ENCODE results near the gene INSL4.
A peak's percentile ranks its signal among the peaks of the same experiment; 100 is the strongest.

The INSL4 gene

DNA sequence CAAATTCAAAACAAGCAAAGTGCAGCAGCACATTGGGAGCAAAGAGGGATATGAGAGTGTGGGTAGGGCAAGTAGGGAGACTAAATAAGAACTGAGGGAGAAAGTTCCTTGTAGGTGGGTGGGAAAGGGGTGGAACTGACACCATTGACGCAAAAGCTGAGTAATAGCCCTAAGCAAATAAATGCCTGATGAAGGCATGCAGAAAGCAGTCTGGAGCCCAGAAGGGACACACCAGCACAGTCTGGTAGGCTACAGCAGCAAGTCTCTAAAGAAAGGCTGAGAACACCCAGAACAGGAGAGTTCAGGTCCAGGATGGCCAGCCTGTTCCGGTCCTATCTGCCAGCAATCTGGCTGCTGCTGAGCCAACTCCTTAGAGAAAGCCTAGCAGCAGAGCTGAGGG is at the start of gene INSL4:
Gene INSL4 (plus strand): TSS at position 208 of the 400 bp plus-strand sequence. CDS start 105 bp downstream, at position 313.
- no peak within 1 kb of the TSS for H3K4me3 ChIP-seq
- in situ Hi-C loops (cut with MboI; ENCODE audit: low sequenced_read_pairs) = no loop called here
- H3K4me1 ChIP-seq = no peaks in the 10 kb centered on the region
- H3K27me3 ChIP-seq (ENCODE audit: low read depth) = peaks cover 15% of the 10 kb centered on the region; the same call in 1 of the 2 replicates
- no peaks in the 10 kb centered on the region for H3K9me3 ChIP-seq
- DNase-seq (ENCODE audit: low spot score in 2 of 2) = no peak
- no peaks in the 10 kb centered on the region for H3K36me3 ChIP-seq (replicated peaks)

DNA sequence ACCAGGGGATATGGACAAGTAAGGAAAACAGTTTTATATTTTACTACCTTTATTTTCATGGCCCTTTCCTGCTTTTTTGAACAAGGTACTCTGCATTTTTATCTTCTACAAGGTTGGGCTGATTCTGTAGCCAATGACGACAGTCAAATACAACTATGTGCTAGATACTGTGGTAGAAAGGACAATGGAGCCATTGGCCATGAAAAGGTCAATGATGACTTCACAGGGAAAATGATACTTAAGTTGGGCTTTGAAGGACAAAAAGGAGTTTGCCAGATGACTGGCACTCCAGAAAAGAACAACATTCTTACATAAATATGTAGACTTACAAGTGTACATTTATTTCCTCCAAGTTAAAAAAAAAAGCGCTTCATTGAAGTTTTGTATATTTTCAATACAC is 46.4 kb upstream of the INSL4 start:
- H3K4me3 ChIP-seq = no peak overlapping the region
- no peaks in the 10 kb centered on the region for H3K36me3 ChIP-seq (replicated peaks)
- in situ Hi-C loops (cut with MboI; ENCODE audit: low sequenced_read_pairs) = loop anchor here (5.0 kb wide), 1 partner anchor 418 kb away; no protein-coding TSS in a partner anchor
- H3K4me1 ChIP-seq = no peaks in the 10 kb centered on the region
- no peaks in the 10 kb centered on the region for H3K9me3 ChIP-seq
- no peak for DNase-seq (ENCODE audit: low spot score in 2 of 2)
- no peaks in the 10 kb centered on the region for H3K27me3 ChIP-seq (ENCODE audit: low read depth)

DNA sequence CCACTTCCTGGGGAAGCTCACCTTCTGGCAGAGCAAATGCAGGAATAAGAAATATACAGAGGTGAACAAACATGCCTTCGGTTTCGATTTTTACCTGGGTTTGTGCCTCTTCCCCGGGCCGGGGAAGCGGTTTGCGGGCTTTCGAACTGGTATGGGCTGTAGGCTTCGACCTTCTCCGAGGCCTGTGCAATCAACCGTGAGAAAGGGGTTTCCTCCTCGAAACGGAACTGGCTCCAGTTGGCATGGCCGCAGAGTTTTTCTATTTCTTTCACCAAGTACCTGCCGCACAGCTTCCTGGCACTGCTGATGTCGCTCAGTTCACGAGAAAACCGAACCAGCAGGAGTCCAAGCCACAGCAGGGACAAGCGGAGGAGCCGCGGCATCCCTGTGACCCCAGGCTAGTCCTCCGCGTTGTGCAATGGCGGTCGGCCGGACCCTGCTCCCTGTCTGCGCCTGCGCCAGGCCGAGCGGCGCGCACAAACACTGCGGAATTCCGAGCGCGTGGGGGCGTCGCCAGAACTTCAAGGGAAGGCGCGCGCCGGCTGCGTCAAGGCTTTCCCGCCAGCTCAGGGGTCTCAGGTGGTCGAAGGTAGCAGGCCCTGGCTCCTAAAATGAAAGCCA is 45.9 kb upstream of the INSL4 start, which contains the start of gene INSL6:
Gene INSL6 (minus strand): TSS at position 420 of the 621 bp plus-strand sequence. CDS start 37 bp downstream, at position 383.
- H3K9me3 ChIP-seq = no peaks in the 10 kb centered on the region
- DNase-seq (ENCODE audit: low spot score in 2 of 2) = no peak
- no peak within 1 kb of the TSS for H3K4me3 ChIP-seq
- H3K4me1 ChIP-seq = no peaks in the 10 kb centered on the region
- no peaks in the 10 kb centered on the region for H3K27me3 ChIP-seq (ENCODE audit: low read depth)
- no peaks in the 10 kb centered on the region for H3K36me3 ChIP-seq (replicated peaks)
- in situ Hi-C loops (cut with MboI; ENCODE audit: low sequenced_read_pairs) = loop anchor here (5.0 kb wide), 1 partner anchor 417 kb away; no protein-coding TSS in a partner anchor

DNA sequence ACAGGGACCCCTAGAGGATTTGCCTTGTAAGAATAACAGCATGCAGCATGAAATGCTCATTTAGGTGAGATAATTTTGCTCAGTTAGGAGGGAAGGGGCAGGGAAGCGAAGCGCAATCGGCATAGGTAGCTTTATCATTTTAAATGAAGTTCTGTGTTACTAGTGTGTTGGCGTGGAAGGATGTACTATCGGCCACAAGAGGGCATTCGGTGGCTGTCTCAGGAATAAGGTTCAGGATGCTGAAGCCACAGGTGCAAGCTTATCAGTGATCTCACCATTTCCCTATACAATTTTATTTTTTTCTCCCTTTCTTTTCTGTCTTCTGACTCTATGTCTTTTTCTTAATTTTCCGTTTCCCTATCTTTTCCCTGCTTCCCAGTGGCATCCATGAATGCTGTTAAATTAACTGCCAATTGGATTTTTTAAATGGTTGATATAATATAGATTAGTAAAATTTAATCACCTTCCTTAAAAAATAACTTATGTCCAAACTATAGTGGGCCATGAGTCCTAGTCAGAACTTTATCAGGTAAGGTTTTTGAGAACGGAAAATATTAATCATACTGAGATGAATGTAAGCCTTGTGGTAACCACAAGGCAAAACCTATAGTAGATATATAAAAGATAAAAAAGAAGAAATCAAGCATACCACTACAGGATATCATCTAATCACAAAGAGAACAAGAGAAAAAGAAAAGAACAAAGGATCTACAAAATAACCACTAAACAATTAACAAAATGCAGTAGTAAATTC is 44.6 kb upstream of the INSL4 start:
- H3K4me1 ChIP-seq = no peaks in the 10 kb centered on the region
- in situ Hi-C loops (cut with MboI; ENCODE audit: low sequenced_read_pairs) = loop anchor here (5.0 kb wide), 1 partner anchor 416 kb away; no protein-coding TSS in a partner anchor
- DNase-seq (ENCODE audit: low spot score in 2 of 2) = peak; percentile 55 to 65
- no peaks in the 10 kb centered on the region for H3K36me3 ChIP-seq (replicated peaks)
- H3K27me3 ChIP-seq (ENCODE audit: low read depth) = no peaks in the 10 kb centered on the region
- no peak overlapping the region for H3K4me3 ChIP-seq
- H3K9me3 ChIP-seq = no peaks in the 10 kb centered on the region

DNA sequence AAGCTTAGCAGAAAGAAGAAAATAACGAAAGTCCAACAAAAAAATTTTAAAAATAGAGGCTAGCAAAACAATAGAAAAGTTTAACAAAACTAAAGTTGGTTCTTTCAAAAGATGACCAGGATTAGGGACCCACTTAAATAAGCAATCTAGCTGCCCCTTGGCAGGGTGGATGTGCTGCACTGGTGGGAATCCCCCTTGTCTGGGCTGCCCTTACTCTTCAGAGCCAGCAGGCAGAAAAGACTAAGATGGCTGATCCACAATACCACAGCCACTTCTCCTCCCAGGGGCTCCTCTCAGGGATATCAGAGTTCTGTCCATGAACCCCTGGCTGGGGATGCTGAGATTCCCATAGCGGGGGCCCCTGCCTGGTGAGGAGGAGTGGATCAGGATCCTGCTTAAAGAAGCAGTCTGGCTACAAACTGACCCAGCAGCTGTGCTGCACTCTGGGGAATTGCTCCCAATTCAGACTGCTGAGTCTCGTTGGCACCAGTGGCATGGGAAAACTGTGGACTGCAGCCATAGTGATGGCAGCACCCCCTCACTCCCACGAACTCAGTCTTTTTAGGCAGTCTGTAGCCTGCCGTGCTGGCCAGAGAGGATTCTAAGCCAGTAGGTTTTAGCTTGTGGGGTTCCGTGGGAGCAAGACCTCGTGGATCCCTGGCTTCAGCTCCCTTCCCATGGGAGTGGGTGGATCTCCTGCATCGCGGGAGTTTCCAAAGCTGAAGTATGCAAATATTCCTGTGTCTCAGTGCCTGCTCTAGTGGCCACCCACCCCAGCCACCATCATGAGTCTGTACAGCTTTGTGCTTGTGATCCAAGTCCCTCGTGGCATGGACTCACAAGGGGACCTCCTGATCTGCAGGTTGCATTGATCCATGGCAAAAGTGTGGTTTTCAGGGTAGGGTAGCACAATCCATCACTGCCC is 42.9 kb upstream of the INSL4 start:
- in situ Hi-C loops (cut with MboI; ENCODE audit: low sequenced_read_pairs) = loop anchor here (5.0 kb wide), 1 partner anchor 414 kb away; no protein-coding TSS in a partner anchor
- H3K4me1 ChIP-seq = no peaks in the 10 kb centered on the region

DNA sequence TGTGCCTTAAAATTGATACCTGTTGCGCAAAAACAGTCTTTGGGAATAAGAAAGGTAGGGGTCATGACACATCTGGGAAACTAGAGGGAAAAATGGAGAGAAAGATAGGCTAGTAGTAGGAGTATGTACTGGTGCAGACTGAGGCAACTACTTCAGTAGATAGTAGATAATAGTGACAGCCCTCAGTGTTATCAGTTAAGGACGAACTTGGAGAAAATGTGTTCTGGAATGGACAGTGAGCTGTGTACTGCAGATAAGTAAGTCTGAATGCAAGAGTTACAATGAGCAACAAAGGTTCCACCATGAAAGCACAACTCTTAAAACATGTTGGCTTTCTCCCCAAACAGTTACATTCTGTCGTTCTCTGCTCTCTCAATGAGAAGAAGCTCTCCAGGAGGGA is 39.2 kb upstream of the INSL4 start:
- no peaks in the 10 kb centered on the region for H3K9me3 ChIP-seq
- H3K4me1 ChIP-seq = no peaks in the 10 kb centered on the region
- H3K4me3 ChIP-seq = no peak overlapping the region
- in situ Hi-C loops (cut with MboI; ENCODE audit: low sequenced_read_pairs) = no loop called here
- 0 out of 2 replicates have a peak, but pooled peaks cover 6% of the 10 kb centered on the region for H3K27me3 ChIP-seq (ENCODE audit: low read depth)
- no peaks in the 10 kb centered on the region for H3K36me3 ChIP-seq (replicated peaks)
- no peak for DNase-seq (ENCODE audit: low spot score in 2 of 2)

More for the DNA sequence above, 42.9 kb upstream of the INSL4 start:
- Histone ChIP-seq H3K9me3 (no peaks in the 10 kb centered on the region), H3K36me3 (replicated peaks) (no peaks in the 10 kb centered on the region), H3K4me3 (no peak overlapping the region), H3K27me3 (ENCODE audit: low read depth) (no peaks in the 10 kb centered on the region)
- no peak for DNase-seq (ENCODE audit: low spot score in 2 of 2)

DNA sequence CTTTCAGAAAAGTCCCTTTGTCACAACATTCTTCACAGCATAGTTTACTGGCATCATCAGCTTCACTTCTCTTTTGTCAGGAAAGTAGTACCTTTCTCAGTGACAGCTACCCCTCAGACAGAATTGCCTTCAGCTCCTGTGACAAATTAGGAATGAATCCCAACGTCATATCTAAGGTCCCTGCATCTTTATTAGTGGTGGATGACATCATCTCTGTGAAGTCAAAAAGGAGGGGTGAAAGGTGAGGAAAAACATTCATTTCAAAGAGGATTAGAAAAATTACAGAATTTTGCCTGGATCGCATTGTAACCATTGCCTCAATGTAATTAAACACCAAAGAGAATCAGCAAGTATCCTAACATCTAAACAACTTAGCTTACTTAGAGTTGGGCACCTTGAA is 37.9 kb upstream of the INSL4 start:
- no peak for DNase-seq (ENCODE audit: low spot score in 2 of 2)
- no peaks in the 10 kb centered on the region for H3K9me3 ChIP-seq
- no peak overlapping the region for H3K4me3 ChIP-seq
- H3K4me1 ChIP-seq = no peaks in the 10 kb centered on the region
- in situ Hi-C loops (cut with MboI; ENCODE audit: low sequenced_read_pairs) = no loop called here
- no peaks in the 10 kb centered on the region for H3K36me3 ChIP-seq (replicated peaks)
- 0 out of 2 replicates have a peak, but pooled peaks cover 6% of the 10 kb centered on the region for H3K27me3 ChIP-seq (ENCODE audit: low read depth)

DNA sequence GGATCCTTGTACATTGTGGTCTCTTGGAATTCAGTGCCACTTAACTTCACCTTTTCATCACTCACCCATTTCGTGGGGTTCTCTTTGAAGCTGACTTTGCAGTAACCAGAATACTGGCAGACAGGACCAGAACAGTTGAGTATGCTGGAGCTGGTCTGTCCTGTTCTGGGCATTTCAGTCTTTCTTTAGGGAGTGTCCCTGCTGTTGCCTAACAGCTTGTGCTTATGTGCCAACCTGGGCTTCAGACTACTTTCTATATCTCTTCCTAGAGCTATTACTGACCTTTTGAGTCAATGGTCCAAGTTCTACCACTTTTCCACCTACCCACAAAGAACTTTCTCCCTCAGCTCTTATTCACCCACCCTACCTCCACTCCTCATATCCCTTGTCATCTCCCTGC is 35.8 kb upstream of the INSL4 start:
- Histone ChIP-seq H3K9me3 (no peaks in the 10 kb centered on the region), H3K27me3 (ENCODE audit: low read depth) (0 out of 2 replicates have a peak, but pooled peaks cover 6% of the 10 kb centered on the region), H3K4me1 (no peaks in the 10 kb centered on the region), H3K36me3 (replicated peaks) (no peaks in the 10 kb centered on the region), H3K4me3 (no peak overlapping the region)
- in situ Hi-C loops (cut with MboI; ENCODE audit: low sequenced_read_pairs) = no loop called here
- no peak for DNase-seq (ENCODE audit: low spot score in 2 of 2)

DNA sequence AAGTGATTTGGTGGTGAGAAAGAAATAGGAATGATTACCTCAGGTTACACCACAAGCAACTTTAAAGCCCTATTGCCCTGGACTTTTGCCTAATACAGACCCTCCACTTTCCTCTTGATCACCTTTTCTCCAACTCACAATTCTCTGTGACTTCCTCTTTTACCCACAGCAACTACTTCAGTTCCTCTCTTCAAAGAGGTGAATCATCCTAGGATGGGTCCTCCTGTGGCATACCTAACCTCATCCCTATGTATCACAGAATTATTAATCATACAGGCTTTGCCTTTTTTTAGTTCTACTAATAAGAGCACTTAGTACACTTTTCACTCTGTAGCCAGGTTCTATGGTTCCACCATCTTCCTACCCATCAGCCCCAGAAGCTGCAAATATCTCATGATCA is 26.1 kb upstream of the INSL4 start:
- Histone ChIP-seq H3K4me1 (no peaks in the 10 kb centered on the region), H3K9me3 (no peaks in the 10 kb centered on the region), H3K36me3 (replicated peaks) (no peaks in the 10 kb centered on the region), H3K27me3 (ENCODE audit: low read depth) (peaks cover 10% of the 10 kb centered on the region), H3K4me3 (no peak overlapping the region)
- in situ Hi-C loops (cut with MboI; ENCODE audit: low sequenced_read_pairs) = no loop called here
- DNase-seq (ENCODE audit: low spot score in 2 of 2) = no peak

DNA sequence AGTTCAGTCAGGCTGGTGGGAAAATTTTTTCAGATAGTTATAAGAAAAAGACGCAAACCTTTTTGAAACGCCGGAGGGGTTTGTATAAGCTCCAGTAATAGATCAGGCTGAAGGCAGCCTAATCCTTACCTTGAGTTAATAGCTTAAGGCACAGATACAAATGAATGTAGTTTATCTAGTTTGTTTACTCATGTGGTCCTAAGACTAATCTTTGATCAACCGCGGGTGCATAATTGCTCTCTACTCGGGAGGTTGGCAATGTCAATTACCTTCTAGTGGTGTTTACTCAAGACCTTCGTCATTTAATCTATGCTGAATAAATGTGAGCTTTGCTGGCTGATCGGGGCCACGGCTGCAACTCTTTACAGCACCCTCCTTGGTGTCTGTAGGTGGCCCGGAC is 665 bp upstream of the INSL4 start:
- H3K27me3 ChIP-seq (ENCODE audit: low read depth) = peaks cover 15% of the 10 kb centered on the region; the same call in 1 of the 2 replicates
- H3K4me1 ChIP-seq = no peaks in the 10 kb centered on the region
- H3K4me3 ChIP-seq = no peak overlapping the region
- in situ Hi-C loops (cut with MboI; ENCODE audit: low sequenced_read_pairs) = no loop called here
- no peaks in the 10 kb centered on the region for H3K9me3 ChIP-seq
- DNase-seq (ENCODE audit: low spot score in 2 of 2) = no peak
- no peaks in the 10 kb centered on the region for H3K36me3 ChIP-seq (replicated peaks)

DNA sequence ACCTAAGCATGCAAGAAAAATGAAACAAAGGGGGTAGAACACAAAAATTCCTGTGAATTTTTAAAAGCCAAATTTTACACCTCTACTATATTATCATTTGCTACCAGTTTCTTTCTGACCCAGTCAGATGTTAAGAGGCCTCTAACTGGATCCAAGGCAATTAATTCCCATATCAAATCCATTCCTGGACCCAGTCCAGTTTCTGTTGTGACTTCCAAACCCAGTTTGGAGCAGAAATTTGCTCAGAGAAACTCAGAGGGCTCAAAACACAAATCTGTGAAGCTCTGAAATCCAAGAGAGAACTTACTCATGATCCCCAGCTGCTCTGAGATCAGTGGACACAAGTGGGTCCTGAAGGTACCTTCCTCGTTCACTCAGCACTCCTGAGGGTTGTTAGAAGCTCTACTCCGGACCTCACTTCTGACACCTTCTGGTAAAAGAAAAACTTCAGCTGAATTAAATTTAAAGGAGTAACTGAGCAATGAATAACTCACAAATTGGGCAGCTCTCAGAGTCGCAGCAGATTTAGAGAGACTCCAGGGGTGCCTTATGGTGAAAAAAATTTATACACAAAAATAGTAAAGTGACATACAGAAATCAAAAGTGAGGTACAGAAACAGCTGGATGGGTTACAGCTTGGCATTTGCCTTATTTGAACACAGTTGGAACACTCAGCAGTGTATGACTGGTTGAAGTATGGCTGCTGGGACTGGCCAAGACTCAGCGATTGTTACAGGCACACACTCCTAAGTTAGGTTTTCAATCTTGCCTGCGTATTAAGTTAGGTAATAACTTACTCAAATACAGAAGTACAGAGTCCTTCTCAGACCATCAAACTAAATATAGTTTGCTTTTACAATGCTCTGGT is 32.4 kb downstream of the INSL4 start:
- Histone ChIP-seq H3K36me3 (replicated peaks) (no peaks in the 10 kb centered on the region), H3K4me3 (no peak overlapping the region), H3K27me3 (ENCODE audit: low read depth) (peaks cover 2% of the 10 kb centered on the region; the same call in 1 of the 2 replicates), H3K9me3 (no peaks in the 10 kb centered on the region), H3K4me1 (peaks cover 3% of the 10 kb centered on the region)
- in situ Hi-C loops (cut with MboI; ENCODE audit: low sequenced_read_pairs) = no loop called here
- DNase-seq (ENCODE audit: low spot score in 2 of 2) = no peak

DNA sequence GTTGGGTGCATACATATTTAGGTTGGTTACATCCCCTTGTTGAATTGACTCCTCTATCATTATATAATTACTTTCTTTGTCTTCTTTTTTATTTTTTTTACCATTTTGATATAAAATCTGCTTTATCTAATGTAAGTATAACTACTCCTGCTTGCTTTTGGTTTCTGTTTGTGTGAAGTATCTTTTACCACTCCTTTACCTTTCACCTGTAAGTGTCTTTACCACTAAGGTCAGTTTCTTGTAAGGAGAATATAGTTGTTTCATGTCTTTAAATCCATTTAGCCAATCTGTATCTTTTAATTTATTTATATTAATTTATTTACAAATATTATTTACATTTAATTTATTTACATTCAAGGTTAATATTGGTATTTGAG is 33.0 kb downstream of the INSL4 start:
- no peak for DNase-seq (ENCODE audit: low spot score in 2 of 2)
- H3K36me3 ChIP-seq (replicated peaks) = no peaks in the 10 kb centered on the region
- H3K4me3 ChIP-seq = no peak overlapping the region
- H3K9me3 ChIP-seq = no peaks in the 10 kb centered on the region
- H3K27me3 ChIP-seq (ENCODE audit: low read depth) = no peaks in the 10 kb centered on the region; the same call in 1 of the 2 replicates
- in situ Hi-C loops (cut with MboI; ENCODE audit: low sequenced_read_pairs) = no loop called here
- peaks cover 7% of the 10 kb centered on the region for H3K4me1 ChIP-seq

DNA sequence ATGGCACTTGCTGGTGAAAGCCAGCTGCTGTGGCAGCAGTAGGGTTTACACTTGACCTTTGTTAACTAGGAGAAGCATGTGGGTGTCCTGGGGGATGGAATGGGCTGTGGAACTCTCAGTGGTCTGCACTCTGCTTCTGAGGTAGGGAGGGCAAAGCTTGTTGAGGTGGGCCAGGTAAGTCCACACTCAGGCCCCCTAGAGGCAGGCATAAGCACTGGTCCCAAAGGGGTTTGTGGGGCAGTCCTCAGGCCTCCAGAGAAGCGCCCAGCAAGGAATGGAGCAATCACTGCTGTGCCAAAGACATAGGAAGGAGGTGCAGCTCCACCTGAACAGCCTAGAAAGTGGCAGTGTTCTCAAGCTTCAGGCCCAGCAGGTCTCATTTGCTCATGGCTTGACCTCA is 34.7 kb downstream of the INSL4 start:
- DNase-seq (ENCODE audit: low spot score in 2 of 2) = no peak
- Histone ChIP-seq H3K27me3 (ENCODE audit: low read depth) (no peaks in the 10 kb centered on the region), H3K9me3 (no peaks in the 10 kb centered on the region), H3K4me3 (no peak overlapping the region), H3K36me3 (replicated peaks) (no peaks in the 10 kb centered on the region), H3K4me1 (peaks cover 7% of the 10 kb centered on the region)
- in situ Hi-C loops (cut with MboI; ENCODE audit: low sequenced_read_pairs) = no loop called here

All from HAP-1 (cell line).